ENCODE measurements around the gene CACTIN.
"Not testable (repeated sequence)": the region's sequence is repeated elsewhere in the genome, so short reads cannot be mapped to it uniquely, and the experiment has no call there.

CACTIN gene

GRCh38 chr19:3645726-3646125 is 19.1 kb upstream of the CACTIN start:
- no peak for DNase-seq

GRCh38 chr19:3645067-3645396 is 18.4 kb upstream of the CACTIN start:
- DNase-seq, result no peak

DNA sequence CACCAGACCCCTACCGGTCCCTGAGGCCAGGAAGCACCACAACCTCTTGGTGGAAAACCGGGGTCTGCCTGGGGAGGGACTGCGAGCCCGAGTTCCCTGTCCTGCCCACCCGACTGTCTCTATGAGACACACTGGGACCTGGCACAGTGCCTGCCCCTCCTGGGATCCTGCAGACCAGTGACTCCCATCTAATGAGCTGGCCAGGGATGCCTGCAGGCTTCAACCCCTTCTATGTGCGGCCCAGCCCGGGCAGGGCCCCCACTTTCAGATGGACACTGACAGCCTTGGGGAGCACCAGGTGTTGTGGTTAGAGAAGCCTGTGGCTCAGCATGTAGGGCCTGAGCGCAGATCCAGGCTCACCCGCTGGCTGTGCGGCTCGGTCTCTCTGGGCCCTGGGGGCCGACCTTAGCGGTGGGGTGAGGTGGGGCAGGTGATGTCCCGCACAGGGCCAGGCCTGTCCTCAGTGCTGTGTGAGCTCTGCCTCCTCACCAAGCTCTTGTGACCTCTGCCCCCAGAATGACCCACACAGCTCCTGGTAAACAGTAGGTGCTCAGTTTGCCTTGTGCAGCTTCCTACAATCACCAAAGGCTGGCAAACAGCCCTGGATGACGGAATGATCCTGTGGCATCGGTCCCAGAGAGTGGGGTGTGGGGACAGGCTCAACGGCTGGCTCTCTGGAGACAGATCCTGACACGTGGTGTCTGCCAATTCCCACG is 17.9 kb upstream of the CACTIN start:
- DNase-seq, result no peak

GRCh38 chr19:3643674-3644313 is 17.2 kb upstream of the CACTIN start:
- DNase-seq, result no peak

- DNase-seq, result no peak
Measured at GRCh38 chr19:3642987-3643673, 16.5 kb upstream of the CACTIN start.

GRCh38 chr19:3642296-3642695 is 15.7 kb upstream of the CACTIN start:
- no peak for DNase-seq

DNA sequence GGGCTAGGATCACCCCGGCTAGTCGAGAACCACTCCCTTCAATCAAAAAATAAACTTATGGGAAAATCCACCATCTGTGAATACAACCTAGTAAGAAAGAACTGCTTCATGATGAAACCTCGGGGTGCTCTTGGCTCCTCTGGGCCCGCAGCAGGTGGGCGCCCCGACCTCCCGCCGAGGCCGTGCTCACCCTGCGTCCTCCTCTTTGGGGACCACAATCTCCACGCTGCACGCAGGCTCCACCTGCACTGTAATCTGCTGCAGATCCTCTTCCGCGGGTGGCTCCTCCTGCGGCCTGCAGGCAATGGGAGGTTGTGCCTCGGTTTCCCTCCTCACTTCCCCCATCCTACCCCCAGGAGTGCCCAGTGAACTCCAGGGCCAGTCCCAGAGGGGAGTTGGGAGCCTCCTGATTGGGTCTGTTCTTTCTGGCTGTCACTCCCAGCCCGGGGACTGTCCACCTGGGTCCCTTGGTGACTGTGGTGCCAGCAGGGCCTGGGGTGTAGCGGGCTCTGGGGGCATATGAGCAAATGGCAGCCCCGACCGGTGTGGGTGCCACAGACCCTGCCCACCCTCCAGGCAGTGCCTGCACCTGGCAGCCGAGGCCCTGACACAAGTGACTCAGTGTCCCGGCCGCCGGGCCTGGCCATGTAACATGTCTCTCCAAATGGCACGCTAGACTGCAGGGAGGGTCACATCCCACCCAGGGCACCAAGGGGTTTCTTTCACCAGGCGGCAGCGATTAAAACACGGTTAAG is 15.1 kb upstream of the CACTIN start:
- no peak for DNase-seq

GRCh38 chr19:3639479-3639878 is 12.9 kb upstream of the CACTIN start:
- no peak for DNase-seq

- no peak for DNase-seq
Measured at GRCh38 chr19:3638208-3639193, 11.9 kb upstream of the CACTIN start.

DNA sequence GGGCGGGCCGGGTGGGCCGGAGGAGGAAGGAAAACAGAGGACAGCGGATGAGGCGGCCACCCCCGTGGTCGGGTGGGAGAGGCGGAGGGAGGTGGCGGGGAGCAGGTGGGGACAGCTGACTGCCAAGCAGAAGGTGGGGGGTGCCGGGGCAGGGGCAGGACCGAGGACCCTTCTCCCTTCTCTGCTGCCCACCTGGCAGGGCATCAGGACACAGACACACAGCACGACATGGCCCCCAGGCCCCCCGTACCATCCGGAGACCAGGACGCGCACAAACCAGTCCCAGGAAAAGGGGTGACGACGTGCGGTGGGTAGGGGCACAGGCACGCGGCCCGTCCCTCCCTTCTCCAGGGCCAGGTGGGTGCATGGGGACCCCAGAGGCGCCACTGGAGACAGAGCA is 11.0 kb upstream of the CACTIN start:
- no peak for DNase-seq

GRCh38 chr19:3636962-3637361 is 10.4 kb upstream of the CACTIN start:
- DNase-seq, result no peak

DNA sequence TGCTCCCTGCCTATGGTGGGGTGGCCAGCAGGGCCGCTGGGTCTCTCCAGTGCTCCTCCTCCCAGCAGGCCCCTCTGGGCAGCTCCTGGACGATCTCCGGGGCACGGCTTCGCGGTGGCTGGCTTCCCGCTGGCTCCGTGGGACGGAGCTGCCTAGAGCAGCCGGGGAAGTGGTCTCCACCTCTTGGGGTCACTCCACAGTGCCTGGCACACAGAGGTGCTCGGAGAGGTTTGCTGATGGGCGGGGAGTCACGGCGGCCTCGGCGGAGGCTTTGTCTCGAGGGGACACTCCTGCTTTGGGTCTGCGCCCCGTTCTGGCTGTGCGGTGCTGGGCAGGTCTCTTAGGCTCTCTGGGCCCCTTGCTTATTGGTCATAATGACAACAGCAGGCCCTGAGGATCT is 9.9 kb upstream of the CACTIN start:
- no peak for DNase-seq

GRCh38 chr19:3634496-3635045 is 8.0 kb upstream of the CACTIN start:
- DNase-seq, result no peak

DNA sequence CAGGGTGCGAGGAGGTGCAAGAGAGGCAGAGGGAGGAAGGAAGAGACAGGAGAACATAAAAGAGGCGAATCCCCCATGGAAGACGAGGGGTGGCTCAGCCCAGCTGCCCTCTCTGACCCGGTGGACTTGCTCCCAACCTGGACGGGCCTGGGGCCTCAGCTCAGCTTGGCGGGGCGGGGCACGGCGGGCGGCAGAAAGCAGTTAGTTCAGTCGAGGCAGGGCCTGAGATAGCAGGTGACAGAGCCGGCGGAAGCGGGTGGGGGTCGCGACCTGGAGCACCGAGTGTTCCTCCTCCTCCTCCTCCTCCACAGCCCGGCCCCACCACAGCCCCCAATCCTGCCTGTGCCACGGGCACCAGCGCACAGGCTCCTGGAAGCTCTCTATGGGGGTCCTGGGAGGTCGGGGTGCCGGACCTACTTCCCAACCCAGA is 7.0 kb upstream of the CACTIN start:
- no peak for DNase-seq

DNA sequence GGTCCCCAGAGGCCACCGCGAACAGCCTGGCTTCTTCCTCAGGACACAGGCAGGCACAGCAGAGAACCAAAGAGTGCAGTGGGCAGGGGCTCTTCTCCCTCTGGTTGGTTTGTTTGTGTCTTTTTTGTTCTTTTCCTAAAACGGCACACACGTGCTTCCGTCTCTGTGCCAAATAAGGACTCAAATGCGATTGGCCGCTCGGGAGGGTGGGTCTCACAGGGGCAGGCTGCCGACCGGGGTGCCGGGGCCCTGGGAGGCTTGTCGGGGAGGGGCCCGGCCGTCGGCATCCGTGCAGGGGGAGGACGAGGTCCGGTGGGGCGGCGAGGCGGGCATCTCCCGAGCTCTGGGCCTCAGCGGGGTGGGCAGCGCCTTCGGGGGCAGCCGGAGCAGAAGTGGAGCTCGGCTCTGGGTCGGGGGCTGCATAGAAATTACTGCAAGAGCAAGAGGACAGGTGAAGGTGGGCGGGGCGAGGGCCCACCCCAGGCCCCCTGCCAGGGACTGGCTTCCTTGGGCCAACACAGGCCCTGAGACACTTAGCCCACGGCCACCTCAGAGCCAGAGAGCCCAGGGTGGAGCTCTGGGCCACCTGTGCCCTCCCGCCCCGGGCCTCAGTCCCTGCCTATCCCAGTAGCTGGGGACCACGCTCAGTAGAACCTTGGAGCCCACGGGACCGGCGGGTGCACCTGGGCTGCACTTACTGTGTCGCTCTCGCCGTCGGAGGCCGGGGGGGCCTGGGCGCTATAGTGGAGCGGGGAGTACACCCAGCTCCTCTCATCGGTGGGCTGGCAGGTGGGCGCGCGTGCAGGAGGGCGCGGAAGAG is 6.4 kb upstream of the CACTIN start:
- no peak for DNase-seq

DNA sequence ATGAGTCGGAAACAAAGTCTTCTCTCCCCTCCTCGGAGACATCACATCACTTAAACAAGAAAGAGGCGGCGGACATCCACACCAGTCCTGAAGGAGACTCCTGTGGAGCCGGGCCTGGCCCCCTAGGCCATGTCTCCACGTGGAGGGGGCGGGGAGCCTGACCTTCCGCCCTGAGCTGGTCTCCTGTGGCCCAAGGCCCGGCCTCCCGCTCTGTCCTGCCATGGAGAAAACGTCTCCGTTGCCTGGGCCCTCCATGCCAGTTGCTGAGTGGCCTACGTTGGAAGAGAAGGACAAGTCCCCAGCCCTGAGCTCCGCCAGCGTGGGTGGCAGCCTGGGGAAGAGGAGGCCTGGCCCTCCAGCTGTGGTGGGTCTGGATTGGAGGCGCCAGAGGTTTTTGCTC is 5.5 kb upstream of the CACTIN start:
- DNase-seq, result no peak

GRCh38 chr19:3631053-3631861 is 4.7 kb upstream of the CACTIN start:
- no peak for DNase-seq

- not testable (repeated sequence) for DNase-seq
Measured at GRCh38 chr19:3628766-3629165, 2.2 kb upstream of the CACTIN start.

GRCh38 chr19:3627351-3627723 is 747 bp upstream of the CACTIN start:
- no peak for DNase-seq

DNA sequence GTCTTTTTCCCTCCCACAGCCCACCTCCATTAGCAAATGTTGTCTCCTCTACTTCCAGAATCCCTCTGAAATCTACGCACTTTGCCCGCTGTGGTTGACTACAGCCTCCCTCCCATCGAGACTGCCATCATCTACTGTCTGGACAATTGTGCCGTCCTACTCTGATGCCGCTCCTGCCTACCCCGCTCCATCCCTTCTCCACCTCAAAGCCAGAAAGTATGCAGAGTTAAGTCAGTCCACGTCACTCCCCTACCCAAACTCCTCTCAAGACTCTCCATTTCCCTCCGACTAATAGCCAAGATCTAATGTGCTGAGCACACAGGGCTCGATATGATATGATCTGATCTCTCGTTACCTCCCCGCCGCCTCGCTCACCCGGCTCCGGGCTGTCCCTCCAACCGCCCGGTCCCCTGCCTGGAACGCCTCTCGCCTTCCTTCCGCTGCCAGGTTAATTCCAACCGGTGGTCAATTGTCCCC is 556 bp downstream of the CACTIN start:
- DNase-seq, result no peak

Measured in NCI-H2029 treated with DMSO at 0.1 percent for 48 hours (cell line).